PC-9 (cell line): ENCODE results near the gene TNXB. TPM values are rescaled to one million over a fixed set of nuclear protein-coding genes. Genes with fewer than 3 reads are reported as not detected.

Experiments
- BruUV-seq: library from RNA; stranded (reverse); fragments of 400-500 nt; replicated peaks from 2 replicates; lab custom pipeline; 2021; lab: Mats Ljungman, UMichigan
- CTCF ChIA-PET: fragments of 300-600 bp; sonication (Branson Sonifier 250); formaldehyde crosslinking; loops from one replicate; lab custom pipeline; 2022; ENCODE audit warnings: antibody characterized with exemption; lab: Charles Lee
- POLR2A ChIA-PET: fragments of 300-600 bp; sonication (Branson Sonifier 250); formaldehyde crosslinking; loops from one replicate; lab custom pipeline; 2022; ENCODE audit warnings: antibody characterized with exemption; ENCODE audit not compliant: unreplicated experiment; lab: Charles Lee
- DNase-seq, 2 experiments: peaks; one replicate each; pipeline versions ENCODE4 v3.0.0 to v3.0.0-alpha.2; 2015 to 2022; ENCODE audit warnings: mixed read lengths in 1 of 2
- H2AFZ ChIP-seq: fragments of 200-600 bp; sonication (generic); 2 replicates; pipeline ENCODE4 v1.8.1; 2017; ENCODE audit warnings: antibody characterized with exemption
- H3F3A ChIP-seq: fragments of 200-600 bp; sonication (generic); 2 replicates; pipeline ENCODE4 v1.8.1; 2017; ENCODE audit warnings: antibody characterized with exemption, mild to moderate bottlenecking, low read depth; ENCODE audit not compliant: insufficient read depth
- H3K27ac ChIP-seq: fragments of 200-600 bp; sonication (generic); 2 replicates; pipeline ENCODE4 v1.6.1; 2016; ENCODE audit warnings: mixed run types
- H3K27me3 ChIP-seq: fragments of 200-600 bp; sonication (generic); 2 replicates; pipeline ENCODE4 v1.6.1; 2016; ENCODE audit warnings: low read depth, mixed run types; ENCODE audit not compliant: insufficient read depth
- H3K36me3 ChIP-seq: fragments of 200-600 bp; sonication (generic); 2 replicates; pipeline ENCODE4 v1.6.1; 2016; ENCODE audit warnings: low read depth, mixed run types
- H3K4me1 ChIP-seq: fragments of 200-600 bp; sonication (generic); replicated peaks from 2 replicates; pipeline ENCODE4 v1.6.1; 2016; ENCODE audit warnings: mixed run types; ENCODE audit not compliant: insufficient read depth
- H3K4me2 ChIP-seq: fragments of 200-600 bp; sonication (generic); 2 replicates; pipeline ENCODE4 v1.6.1; 2017; ENCODE audit warnings: mixed run types
- H3K4me3 ChIP-seq: fragments of 200-600 bp; sonication (generic); 2 replicates; pipeline ENCODE4 v1.6.1; 2016; ENCODE audit warnings: mixed run types
- H3K79me2 ChIP-seq: fragments of 200-600 bp; sonication (generic); 2 replicates; pipeline ENCODE4 v1.6.1; 2017; ENCODE audit warnings: low read depth, mixed run types
- H3K9me2 ChIP-seq: fragments of 200-600 bp; sonication (generic); 2 replicates; pipeline ENCODE4 v1.8.1; 2017; ENCODE audit warnings: mild to moderate bottlenecking; ENCODE audit not compliant: insufficient read depth
- H3K9me3 ChIP-seq: fragments of 200-600 bp; sonication (generic); 2 replicates; pipeline ENCODE4 v1.8.1; 2016; ENCODE audit warnings: low read depth; ENCODE audit not compliant: insufficient read depth
- H4K20me1 ChIP-seq: fragments of 200-600 bp; sonication (generic); 2 replicates; pipeline ENCODE4 v1.8.1; 2017; ENCODE audit not compliant: insufficient read depth
- CTCF ChIP-seq: fragments of 200-600 bp; sonication (generic); conservative IDR thresholded peaks from 2 replicates; pipeline ENCODE4 v1.6.1; 2017; ENCODE audit warnings: mixed run types, antibody characterized with exemption, mild to moderate bottlenecking, moderate library complexity
- EZH2 ChIP-seq: fragments of 200-600 bp; sonication (generic); IDR thresholded peaks from 2 replicates; pipeline ENCODE4 v1.8.0; 2017; ENCODE audit warnings: antibody characterized with exemption, low read depth
- intact Hi-C: fragments of 100-400 bp; cut with micrococcal nuclease; formaldehyde crosslinking; loops from one replicate; pipeline ENCODE4 v1.10.0; 2022; ENCODE audit not compliant: unreplicated experiment
- total RNA-seq: library from RNA; stranded (reverse); gene quantifications from 2 replicates; pipeline ENCODE4 v1.2.3, GENCODE V29; 2021

Gene TNXB
- total RNA-seq, 1 experiment from 2014 or later = 15.1 TPM

- intact Hi-C loops = no loop called here
- H3K4me1 ChIP-seq = peaks cover 40% of the 10 kb centered on the region
- H3K36me3 ChIP-seq = no peaks in the 10 kb centered on the region
- ChIA-PET POLR2A (interaction anchor here (0.7 kb wide), 1 partner anchor 102 kb away, joined by 7 read pairs; the partner anchor contains the start of gene PBX2), CTCF (interaction anchor here (0.6 kb wide), 2 partner anchors 12 to 181 kb away, joined by 4 to 7 read pairs; no protein-coding TSS in a partner anchor)
- H3F3A ChIP-seq = peaks cover 25% of the 10 kb centered on the region
- no peak overlapping the region for H3K4me2 ChIP-seq
- no peaks in the 10 kb centered on the region for H3K9me3 ChIP-seq
- no peaks in the 10 kb centered on the region for H3K9me2 ChIP-seq
- BruUV-seq = TSS peak; percentile 19
- no peak overlapping the region for H3K4me3 ChIP-seq
- DNase-seq = no peak
- no peak overlapping the region for H2AFZ ChIP-seq
- H3K79me2 ChIP-seq = no peaks in the 10 kb centered on the region
- TF ChIP-seq EZH2 (no peak), CTCF (no peak)
- no peaks in the 10 kb centered on the region for H3K27me3 ChIP-seq
- no peak overlapping the region for H3K27ac ChIP-seq
- H4K20me1 ChIP-seq = no peaks in the 10 kb centered on the region
Measured at GRCh38 chr6:32088487-32089049, 20.6 kb downstream of the TNXB start.

GRCh38 chr6:32087574-32088486, 21.3 kb downstream of the TNXB start:
- Histone ChIP-seq H3K4me2 (peak overlapping the region; percentile 66), H3K36me3 (no peaks in the 10 kb centered on the region), H3K27ac (no peak overlapping the region), H3K27me3 (no peaks in the 10 kb centered on the region), H3K9me3 (no peaks in the 10 kb centered on the region), H3F3A (peaks cover 26% of the 10 kb centered on the region), H2AFZ (no peak overlapping the region), H4K20me1 (no peaks in the 10 kb centered on the region), H3K4me3 (0 out of 2 replicates have a peak overlapping the region, but pooled peaks have one; percentile 36), H3K4me1 (peaks cover 47% of the 10 kb centered on the region), H3K79me2 (no peaks in the 10 kb centered on the region), H3K9me2 (no peaks in the 10 kb centered on the region)
- no TSS peak for BruUV-seq
- ChIA-PET POLR2A (interaction anchor here (0.6 to 0.8 kb wide), 3 partner anchors 26 to 501 kb away, joined by 4 to 7 read pairs (median 7); partner anchors contain the start of gene PBX2), CTCF (interaction anchor here (0.6 kb wide), 1 partner anchor 11 kb away, joined by 4 read pairs; no protein-coding TSS in a partner anchor)
- TF ChIP-seq CTCF (peak; percentile 54), EZH2 (no peak)
- intact Hi-C loops = loop anchor here (1.0 kb wide), 1 partner anchor 26 kb away; no protein-coding TSS in a partner anchor
- DNase-seq = peak; percentile 72 to 88
